GM12878 (cell line): ENCODE measurements around the gene SEL1L3. TPM values are rescaled to one million over a fixed set of nuclear protein-coding genes. Genes with fewer than 3 reads are reported as not detected.

ENCODE experiments used
- ATAC-seq: fragments of 200-7000 bp; cut with Tn5 transposase; 3 replicates; pipeline ENCODE4 v1.9.1; 2020; ENCODE audit warnings: mild to moderate bottlenecking, moderate library complexity
- BruUV-seq: library from RNA; stranded (reverse); fragments of 400-500 nt; replicated peaks from 2 replicates; lab custom pipeline; 2021; lab: Mats Ljungman, UMichigan
- CTCF ChIA-PET: fragments of 300-600 bp; sonication (Branson Sonifier 250); formaldehyde crosslinking; extraction: SDS; loops from one replicate; lab custom pipeline; 2021; ENCODE audit warnings: inconsistent platforms; lab: Yijun Ruan, JAX
- POLR2A ChIA-PET: fragments of 350-600 bp; formaldehyde crosslinking; extraction: SDS; loops from one replicate; lab custom pipeline; 2021; ENCODE audit warnings: inconsistent platforms; lab: Charles Lee
- RAD21 ChIA-PET: fragments of 300-600 bp; sonication (Branson Sonifier 250); formaldehyde crosslinking; loops from one replicate; lab custom pipeline; 2023; ENCODE audit warnings: antibody characterized with exemption; ENCODE audit not compliant: unreplicated experiment; lab: Charles Lee
- SMC1A ChIA-PET: fragments of 300-600 bp; sonication (Branson Sonifier 250); formaldehyde crosslinking; loops from one replicate; lab custom pipeline; 2023; ENCODE audit not compliant: unreplicated experiment, uncharacterized antibody; lab: Charles Lee
- DNase-seq: peaks from one replicate; pipeline ENCODE4 v3.0.0-alpha.2; 2011; ENCODE audit warnings: low read depth, low spot score
- FAIRE-seq: peaks from 3 replicates; lab custom pipeline; 2011; peaks lifted over from hg19 to GRCh38; lab: Jason Lieb, UNC
- H2AFZ ChIP-seq: 2 replicates; pipeline ENCODE4 v1.6.0; 2011; ENCODE audit warnings: low read depth, low read length, control low read depth; ENCODE audit not compliant: control insufficient read depth
- H3K27ac ChIP-seq: 2 replicates; pipeline ENCODE4 v1.5.1; 2011; ENCODE audit warnings: control low read depth; ENCODE audit not compliant: control insufficient read depth, insufficient read depth
- H3K27me3 ChIP-seq, 2 experiments: replicated peaks in 1 of 2; 2 replicates each; pipeline versions ENCODE4 v1.6.0 to v1.6.1; 2011; ENCODE audit warnings: low read length in 1 of 2; ENCODE audit not compliant: control insufficient read depth in 2 of 2, insufficient read depth in 2 of 2
- H3K36me3 ChIP-seq, 2 experiments: 2 replicates each; pipeline ENCODE4 v1.5.1; 2011; ENCODE audit warnings: low read length in 1 of 2; ENCODE audit not compliant: control insufficient read depth in 2 of 2, insufficient read depth in 2 of 2
- H3K4me1 ChIP-seq: 2 replicates; pipeline ENCODE4 v1.6.1; 2011; ENCODE audit warnings: mild to moderate bottlenecking, low read length, moderate library complexity, mixed read lengths; ENCODE audit not compliant: control insufficient read depth, insufficient read depth
- H3K4me2 ChIP-seq: 2 replicates; pipeline ENCODE4 v1.6.0; 2011; ENCODE audit warnings: control low read depth; ENCODE audit not compliant: control insufficient read depth, insufficient read depth
- H3K4me3 ChIP-seq: fragments of 200-600 bp; sonication (generic); 2 replicates; pipeline ENCODE4 v1.5.1; 2016
- H3K79me2 ChIP-seq: 2 replicates; pipeline ENCODE4 v1.6.0; 2011; ENCODE audit warnings: low read length; ENCODE audit not compliant: control insufficient read depth, insufficient read depth
- H3K9ac ChIP-seq: 2 replicates; pipeline ENCODE4 v1.8.0; 2011; ENCODE audit warnings: low read length, control low read depth, mixed read lengths; ENCODE audit not compliant: control insufficient read depth, insufficient read depth
- H3K9me3 ChIP-seq: replicated peaks from 3 replicates; pipeline ENCODE4 v1.5.1; 2011; ENCODE audit warnings: mild to moderate bottlenecking, low read length; ENCODE audit not compliant: control insufficient read depth, insufficient read depth
- H4K20me1 ChIP-seq: 2 replicates; pipeline ENCODE4 v1.6.0; 2011; ENCODE audit not compliant: control insufficient read depth, insufficient read depth
- ATF3 ChIP-seq: IDR thresholded peaks from 2 replicates; pipeline ENCODE4 v1.6.1; 2011; ENCODE audit warnings: low read depth, mild to moderate bottlenecking, low read length, moderate library complexity, borderline replicate concordance; ENCODE audit errors: extremely low read depth
- CBX5 ChIP-seq: sonication (generic); IDR thresholded peaks from 2 replicates; pipeline ENCODE4 v1.6.1; 2016; ENCODE audit warnings: low read depth, moderate library complexity, mild to moderate bottlenecking, inconsistent platforms
- CHD1 ChIP-seq: IDR thresholded peaks from 2 replicates; pipeline ENCODE4 v1.6.1; 2012; ENCODE audit warnings: low read depth, low read length, improper control_type of control experiment
- CHD4 ChIP-seq: fragments of 200-600 bp; sonication (generic); IDR thresholded peaks from 2 replicates; pipeline ENCODE4 v1.6.1; 2016; ENCODE audit warnings: mild to moderate bottlenecking
- FOS ChIP-seq: IDR thresholded peaks from 3 replicates; pipeline ENCODE4 v1.6.1; 2011; ENCODE audit warnings: borderline replicate concordance; ENCODE audit not compliant: insufficient read length; ENCODE audit errors: extremely low read depth
- HSF1 ChIP-seq: fragments of 150-350 bp; IDR thresholded peaks from 2 replicates; pipeline ENCODE4 v1.6.1; 2014; ENCODE audit warnings: mild to moderate bottlenecking, low read depth, low read length
- JUND ChIP-seq: IDR thresholded peaks from 2 replicates; pipeline ENCODE4 v1.6.1; 2012; ENCODE audit warnings: low read depth, mild to moderate bottlenecking, low read length, improper control_type of control experiment, moderate library complexity
- LARP7 ChIP-seq: fragments of 450-650 bp; IDR thresholded peaks from 2 replicates; pipeline ENCODE4 v1.6.1; 2017; ENCODE audit warnings: mild to moderate bottlenecking
- POLR2AphosphoS5 ChIP-seq: IDR thresholded peaks from 2 replicates; pipeline ENCODE4 v1.6.1; 2011; ENCODE audit warnings: mild to moderate bottlenecking, low read length, inconsistent platforms
- POU2F2 ChIP-seq: IDR thresholded peaks from 3 replicates; pipeline ENCODE4 v1.6.1; 2011; ENCODE audit warnings: low read depth, mild to moderate bottlenecking, low read length, borderline replicate concordance
- SMAD5 ChIP-seq: IDR thresholded peaks from 2 replicates; pipeline ENCODE4 v1.6.1; 2016; ENCODE audit warnings: antibody characterized with exemption, low read depth
- SPI1 ChIP-seq: IDR thresholded peaks from 2 replicates; pipeline ENCODE4 v1.6.1; 2011; ENCODE audit warnings: low read depth, mild to moderate bottlenecking, low read length, moderate library complexity, borderline replicate concordance; ENCODE audit not compliant: insufficient read depth
- STAT3 ChIP-seq: IDR thresholded peaks from 2 replicates; pipeline ENCODE4 v1.6.1; 2011; ENCODE audit warnings: low read depth, low read length, improper control_type of control experiment
- WGBS: methylation state at CpG from one replicate; pipeline ENCODE4 v1.1.6; 2016; ENCODE audit warnings: low lambda C conversion rate; ENCODE audit not compliant: insufficient replicate concordance, insufficient coverage; ENCODE audit errors: missing lambda C conversion rate; 5-methylcytosine and 5-hydroxymethylcytosine counted together
- in situ Hi-C: fragments of 300-500 bp; cut with MboI; formaldehyde crosslinking; loops from 9 replicates; pipeline ENCODE4 v1.14.3; 2018; ENCODE audit warnings: mixed read lengths
- intact Hi-C: fragments of 100-400 bp; cut with micrococcal nuclease; formaldehyde crosslinking; loops from one replicate; pipeline ENCODE4 v1.14.2; 2022; ENCODE audit not compliant: unreplicated experiment
- polyA plus RNA-seq, 11 experiments: library from polyadenylated mRNA; depleted of rRNA in 4 of 11; unstranded in 6 of 11; stranded (reverse) in 5 of 11; fragments of >200 nt; fragmentation: Nextera tagmentation in 4 of 11; fragmentation: Illumina TruSeq in 1 of 11; extraction: Ambion mirVana in 4 of 11; extraction: Trizol in 1 of 11; gene quantifications; 1 replicate in 1 of 11; 2 replicates in 10 of 11; pipeline versions ENCODE4 v1.2.1 to v1.2.3, GENCODE V29; 2011 to 2016; ENCODE audit warnings: inconsistent platforms in 2 of 11, missing spikeins in 2 of 11, low read depth in 1 of 11
- total RNA-seq, 4 experiments: library from RNA; depleted of rRNA in 3 of 4; stranded (reverse); fragments of >200 nt in 3 of 4; fragmentation: Illumina TruSeq in 1 of 4; extraction: Trizol in 1 of 4; gene quantifications; 2 replicates each; pipeline versions ENCODE4 v1.2.1 to v1.2.3, GENCODE V29; 2013 to 2021
- TF ChIP-seq, protein P1 (sequence below): fragments of 450-650 bp; conservative IDR thresholded peaks from 2 replicates; pipeline ENCODE4 v1.6.1; 2017; ENCODE audit warnings: mild to moderate bottlenecking, moderate library complexity

The SEL1L3 gene
- total and polyA plus RNA-seq, 10 of the 15 experiments (the other 5 are each of a cell fraction or from before 2014, with no cell fraction given) = 20.4 to 82.2 (median 47.3) TPM

DNA sequence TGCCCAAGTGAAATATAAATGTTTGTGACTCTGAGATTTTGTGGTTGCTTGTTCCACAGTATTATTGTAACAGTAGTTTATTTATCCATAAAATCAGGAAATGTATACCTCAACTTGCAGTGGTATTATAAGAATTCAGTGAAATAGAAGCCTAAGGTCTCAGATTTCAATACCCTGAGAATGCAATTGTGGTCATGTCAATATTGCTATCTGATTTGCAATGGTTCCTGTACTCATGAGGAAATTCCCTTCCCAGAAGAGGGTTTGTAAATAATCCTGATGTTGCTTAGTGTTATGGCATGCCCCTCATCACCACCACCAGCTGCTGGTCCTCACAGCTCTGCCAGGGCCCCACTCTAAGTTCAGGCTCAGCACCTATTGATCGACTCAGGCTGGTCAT, 139.4 kb downstream of the SEL1L3 start:
- POLR2A ChIA-PET = no interaction called here
- intact Hi-C loops = no loop called here

More for the DNA sequence above, 139.4 kb downstream of the SEL1L3 start:
- DNase-seq (no peak), ATAC-seq (no peak), FAIRE-seq (no peak)
- Histone ChIP-seq H3K27ac (no peak overlapping the region), H3K79me2 (no peaks in the 10 kb centered on the region), H3K36me3 (no peaks in the 10 kb centered on the region), H4K20me1 (no peaks in the 10 kb centered on the region), H3K4me1 (peaks cover 4% of the 10 kb centered on the region; the same call in 1 of the 2 replicates), H2AFZ (no peak overlapping the region)
- 89% methylated on average over 1 of the region's 1 CpG for WGBS
- in situ Hi-C loops = no loop called here
- BruUV-seq = no TSS peak
- RAD21 ChIA-PET = no interaction called here
- no peak for TF ChIP-seq POLR2AphosphoS5
- no peak for TF ChIP-seq JUND
- no peak for TF ChIP-seq ATF3
- no peak for TF ChIP-seq CHD4
- TF ChIP-seq SMAD5 = no peak
- no peak for TF ChIP-seq POU2F2
- no peak for TF ChIP-seq SPI1
- no peak for TF ChIP-seq CBX5
- TF ChIP-seq FOS = no peak
- TF ChIP-seq, protein P1, sequence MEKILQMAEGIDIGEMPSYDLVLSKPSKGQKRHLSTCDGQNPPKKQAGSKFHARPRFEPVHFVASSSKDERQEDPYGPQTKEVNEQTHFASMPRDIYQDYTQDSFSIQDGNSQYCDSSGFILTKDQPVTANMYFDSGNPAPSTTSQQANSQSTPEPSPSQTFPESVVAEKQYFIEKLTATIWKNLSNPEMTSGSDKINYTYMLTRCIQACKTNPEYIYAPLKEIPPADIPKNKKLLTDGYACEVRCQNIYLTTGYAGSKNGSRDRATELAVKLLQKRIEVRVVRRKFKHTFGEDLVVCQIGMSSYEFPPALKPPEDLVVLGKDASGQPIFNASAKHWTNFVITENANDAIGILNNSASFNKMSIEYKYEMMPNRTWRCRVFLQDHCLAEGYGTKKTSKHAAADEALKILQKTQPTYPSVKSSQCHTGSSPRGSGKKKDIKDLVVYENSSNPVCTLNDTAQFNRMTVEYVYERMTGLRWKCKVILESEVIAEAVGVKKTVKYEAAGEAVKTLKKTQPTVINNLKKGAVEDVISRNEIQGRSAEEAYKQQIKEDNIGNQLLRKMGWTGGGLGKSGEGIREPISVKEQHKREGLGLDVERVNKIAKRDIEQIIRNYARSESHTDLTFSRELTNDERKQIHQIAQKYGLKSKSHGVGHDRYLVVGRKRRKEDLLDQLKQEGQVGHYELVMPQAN = no peak
- no peak for TF ChIP-seq STAT3
- no peak for TF ChIP-seq CHD1
- no peak for TF ChIP-seq LARP7
- no peak for TF ChIP-seq HSF1
- TF ChIP-seq, all 136 proteins: peak for 0
- H3K4me3 ChIP-seq = no peak overlapping the region
- ChIA-PET CTCF (no interaction called here), SMC1A (interaction anchor here (0.6 kb wide), 1 partner anchor 222 kb away, joined by 3 read pairs; no protein-coding TSS in a partner anchor)
- no peak overlapping the region for H3K9ac ChIP-seq
- no peaks in the 10 kb centered on the region for H3K27me3 ChIP-seq
- H3K4me2 ChIP-seq = no peak overlapping the region
- no peaks in the 10 kb centered on the region for H3K9me3 ChIP-seq
